Activated CD8-positive, alpha-beta T cell treated with anti-CD3 and anti-CD28 coated beads for 36 hours (primary cell): ENCODE results near the gene TRAPPC2. TPM values are rescaled to one million over a fixed set of nuclear protein-coding genes. Genes with fewer than 3 reads are reported as not detected.

Source experiments
- ATAC-seq: fragments of 200-7000 bp; cut with Tn5 transposase; one replicate; pipeline ENCODE4 v1.10.0; 2021; ENCODE audit warnings: mild to moderate bottlenecking, moderate library complexity
- CTCF ChIA-PET: fragments of 350-600 bp; sonication (Branson Sonifier 250); formaldehyde crosslinking; loops from one replicate; lab custom pipeline; 2021; ENCODE audit warnings: antibody characterized with exemption; lab: Charles Lee
- POLR2A ChIA-PET: fragments of 350-600 bp; sonication (Branson Sonifier 250); formaldehyde crosslinking; loops from one replicate; lab custom pipeline; 2021; ENCODE audit warnings: antibody characterized with exemption; lab: Charles Lee
- DNase-seq: peaks from one replicate; pipeline ENCODE4 v3.0.0-alpha.2; 2020
- H3K27ac Mint-ChIP-seq: one replicate; pipeline ENCODE4 v1.8.0; 2021; ENCODE audit warnings: mild to moderate bottlenecking, mixed read lengths
- H3K27me3 Mint-ChIP-seq: one replicate; pipeline ENCODE4 v1.8.0; 2021; ENCODE audit warnings: mixed read lengths
- H3K36me3 Mint-ChIP-seq: one replicate; pipeline ENCODE4 v1.8.0; 2021; ENCODE audit warnings: low read depth, mixed read lengths
- H3K4me1 Mint-ChIP-seq: one replicate; pipeline ENCODE4 v1.8.0; 2021; ENCODE audit warnings: low read depth, mixed read lengths
- H3K4me3 Mint-ChIP-seq: one replicate; pipeline ENCODE4 v1.8.0; 2021; ENCODE audit warnings: mild to moderate bottlenecking, moderate library complexity, mixed read lengths
- H3K9me3 Mint-ChIP-seq: one replicate; pipeline ENCODE4 v1.8.0; 2021; ENCODE audit warnings: mixed read lengths
- CTCF ChIP-seq: fragments of 200-600 bp; IDR thresholded peaks from one replicate; pipeline ENCODE4 v1.8.0; 2022; ENCODE audit warnings: antibody characterized with exemption, mild to moderate bottlenecking
- intact Hi-C: fragments of 100-400 bp; cut with micrococcal nuclease; formaldehyde crosslinking; loops from one replicate; pipeline ENCODE4 v1.10.0; 2022
- total RNA-seq, 2 experiments: library from RNA; stranded (reverse); gene quantifications; one replicate each; pipeline ENCODE4 v1.2.3, GENCODE V29; 2021

The TRAPPC2 gene
- total RNA-seq, 2 experiments from 2014 or later = 16.0 to 19.2 TPM

DNA sequence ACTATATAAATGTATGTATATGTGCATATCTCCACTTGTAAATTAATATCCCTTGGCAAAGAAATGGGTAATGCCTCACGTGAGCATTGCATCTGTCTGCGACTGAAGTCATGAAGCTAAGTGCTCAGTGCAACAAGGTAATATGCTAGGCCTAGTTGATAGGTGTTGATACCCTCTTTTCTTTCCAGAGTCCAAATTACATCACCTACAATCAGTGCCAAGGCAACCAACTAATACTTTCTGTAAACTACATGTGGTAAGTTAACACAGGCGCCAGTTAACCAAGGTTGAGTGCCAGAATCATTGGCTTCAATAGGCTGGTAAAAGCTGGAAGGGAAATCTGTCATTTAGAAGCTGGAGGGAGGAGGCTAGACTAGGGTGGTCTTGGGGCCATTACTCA is 41.4 kb upstream of the TRAPPC2 start:
- Mint-ChIP-seq H3K9me3 (no peaks in the 10 kb centered on the region), H3K27me3 (no peaks in the 10 kb centered on the region), H3K36me3 (peaks cover 7% of the 10 kb centered on the region), H3K4me1 (peaks cover 9% of the 10 kb centered on the region), H3K27ac (no peak overlapping the region), H3K4me3 (no peak overlapping the region)
- no peak for TF ChIP-seq CTCF
- intact Hi-C loops = no loop called here
- ChIA-PET POLR2A (interaction anchor here (1.2 kb wide), 1 partner anchor 9 kb away, joined by 3 read pairs; no protein-coding TSS in a partner anchor), CTCF (interaction anchor here (1.6 kb wide), 1 partner anchor 18 kb away, joined by 4 read pairs; no protein-coding TSS in a partner anchor)
- DNase-seq (no peak), ATAC-seq (no peak)

GRCh38 chrX:13774696-13775095 is 40.3 kb upstream of the TRAPPC2 start:
- Mint-ChIP-seq H3K9me3 (no peaks in the 10 kb centered on the region), H3K27me3 (no peaks in the 10 kb centered on the region), H3K27ac (no peak overlapping the region), H3K4me3 (no peak overlapping the region), H3K4me1 (peaks cover 9% of the 10 kb centered on the region), H3K36me3 (peaks cover 14% of the 10 kb centered on the region)
- no peak for TF ChIP-seq CTCF
- ATAC-seq (no peak), DNase-seq (no peak)
- ChIA-PET CTCF (interaction anchor here (1.6 kb wide), 1 partner anchor 20 kb away, joined by 4 read pairs; no protein-coding TSS in a partner anchor), POLR2A (no interaction called here)
- intact Hi-C loops = no loop called here

DNA sequence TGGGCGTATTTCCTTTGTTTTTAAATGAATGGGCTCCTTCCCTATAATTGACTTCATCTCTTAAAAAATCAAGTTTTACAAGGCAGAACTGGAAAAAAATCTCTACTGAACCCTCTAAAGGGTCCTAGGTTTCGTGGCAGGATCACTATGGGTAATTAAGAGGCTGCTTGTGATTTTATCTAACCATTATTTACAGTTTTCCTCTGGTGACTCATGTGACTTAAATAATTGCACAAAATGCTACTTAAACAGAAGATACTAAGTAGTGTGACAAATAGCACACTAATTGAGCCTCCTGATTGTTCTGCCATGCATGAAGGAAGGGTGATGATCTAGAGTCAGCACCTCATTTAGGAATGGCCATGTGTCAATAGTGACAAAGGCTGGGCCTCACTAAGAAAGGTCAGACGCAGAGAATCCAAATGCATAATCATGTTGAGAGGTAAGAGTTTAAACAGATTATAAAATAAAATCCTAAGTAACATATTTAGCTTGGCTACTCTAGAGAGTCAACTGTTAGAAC is 35.7 kb upstream of the TRAPPC2 start:
- TF ChIP-seq CTCF = no peak
- Mint-ChIP-seq H3K4me3 (no peak overlapping the region), H3K27me3 (no peaks in the 10 kb centered on the region), H3K36me3 (peaks cover 22% of the 10 kb centered on the region), H3K27ac (no peak overlapping the region), H3K9me3 (no peaks in the 10 kb centered on the region), H3K4me1 (no peaks in the 10 kb centered on the region)
- intact Hi-C loops = no loop called here
- ATAC-seq (no peak), DNase-seq (no peak)
- CTCF ChIA-PET = no interaction called here
- POLR2A ChIA-PET = no interaction called here

DNA sequence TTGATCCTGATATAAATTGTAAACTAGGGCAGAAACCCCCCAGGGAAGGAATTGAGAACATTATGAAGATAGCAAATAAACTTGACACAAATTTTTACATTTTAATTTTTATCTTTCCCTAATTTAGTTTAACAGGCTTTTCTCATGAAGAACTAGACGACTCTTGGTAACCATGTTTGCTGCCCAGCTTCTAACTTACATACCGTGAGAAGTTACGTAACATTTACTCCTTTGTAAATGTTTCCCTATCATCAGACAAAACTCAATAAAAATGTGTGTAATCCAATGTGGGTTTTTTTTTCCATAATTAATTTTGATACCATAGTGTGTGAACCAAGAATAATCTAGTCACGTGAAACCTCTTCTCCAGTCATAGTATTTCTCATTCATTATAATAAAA is 34.5 kb upstream of the TRAPPC2 start:
- no peak for ATAC-seq
- peaks cover 19% of the 10 kb centered on the region for H3K36me3 Mint-ChIP-seq
- intact Hi-C loops = no loop called here
- H3K4me3 Mint-ChIP-seq = no peak overlapping the region
- CTCF ChIA-PET = no interaction called here
- TF ChIP-seq CTCF = no peak
- POLR2A ChIA-PET = no interaction called here
- no peaks in the 10 kb centered on the region for H3K27me3 Mint-ChIP-seq
- H3K27ac Mint-ChIP-seq = no peak overlapping the region
- H3K4me1 Mint-ChIP-seq = no peaks in the 10 kb centered on the region
- DNase-seq = no peak
- H3K9me3 Mint-ChIP-seq = no peaks in the 10 kb centered on the region

GRCh38 chrX:13764765-13765164 is 30.3 kb upstream of the TRAPPC2 start:
- no peak for TF ChIP-seq CTCF
- H3K4me3 Mint-ChIP-seq = no peak overlapping the region
- H3K27ac Mint-ChIP-seq = no peak overlapping the region
- ChIA-PET CTCF (no interaction called here), POLR2A (no interaction called here)
- H3K36me3 Mint-ChIP-seq = peaks cover 19% of the 10 kb centered on the region
- H3K27me3 Mint-ChIP-seq = no peaks in the 10 kb centered on the region
- ATAC-seq = no peak
- intact Hi-C loops = no loop called here
- DNase-seq = no peak
- peaks cover 2% of the 10 kb centered on the region for H3K4me1 Mint-ChIP-seq
- H3K9me3 Mint-ChIP-seq = no peaks in the 10 kb centered on the region
